Measurements from ENCODE around the gene TMEM250.

Gene TMEM250

GRCh38 chr9:136081826-136082495 lies 36.7 kb downstream of the TMEM250 start:
- no peak for DNase-seq

- DNase-seq: no peak
These were observed 37.4 kb downstream of the TMEM250 start for GRCh38 chr9:136081113-136081825.

- DNase-seq: no peak
These were observed 38.0 kb downstream of the TMEM250 start for GRCh38 chr9:136080716-136081112.

- DNase-seq: no peak
These were observed 38.8 kb downstream of the TMEM250 start for GRCh38 chr9:136079916-136080246.

- DNase-seq: no peak
These were observed 39.3 kb downstream of the TMEM250 start for GRCh38 chr9:136079211-136079915.

GRCh38 chr9:136078498-136079011 lies 40.1 kb downstream of the TMEM250 start:
- no peak for DNase-seq

GRCh38 chr9:136078024-136078423 lies 40.7 kb downstream of the TMEM250 start:
- DNase-seq: no peak

- DNase-seq: no peak
These were observed 41.2 kb downstream of the TMEM250 start for GRCh38 chr9:136077491-136077890.

GRCh38 chr9:136075881-136076678 lies 42.6 kb downstream of the TMEM250 start:
- no peak for DNase-seq

- no peak for DNase-seq
These were observed 43.4 kb downstream of the TMEM250 start for GRCh38 chr9:136075134-136075841.

- no peak for DNase-seq
These were observed 44.0 kb downstream of the TMEM250 start for GRCh38 chr9:136074706-136075105.

Measured in OCI-M1 (cell line).